Right lobe of liver (tissue), 6 donors: Measurements from ENCODE around the gene PJA2. TPM values are rescaled to one million over a fixed set of nuclear protein-coding genes. Genes with fewer than 3 reads are reported as not detected.

ENCODE experiments used
- ATAC-seq, 4 donors: fragments of 200-7000 bp; cut with Tn5 transposase; one replicate each; pipeline ENCODE4 v1.9.1; 2020; ENCODE audit warnings: mild to moderate bottlenecking in 4 of 4, moderate library complexity in 4 of 4
- DNase-seq, 3 donors: peaks; one replicate each; pipeline ENCODE4 v3.0.0-alpha.2; 2020
- H3K27ac ChIP-seq, 3 donors: fragments of 200-600 bp; one replicate each; pipeline ENCODE4 v1.8.0; 2022
- H3K27me3 ChIP-seq, 2 donors: fragments of 200-600 bp; one replicate each; pipeline ENCODE4 v1.8.0; 2022
- H3K36me3 ChIP-seq, 4 donors: fragments of 200-600 bp; sonication (generic) in 1 of 4; one replicate each; pipeline versions ENCODE4 v1.5.1 to v1.8.0; 2017 to 2022; ENCODE audit warnings: control low read depth in 1 of 4
- H3K4me1 ChIP-seq, 4 donors: fragments of 200-600 bp; sonication (generic) in 1 of 4; one replicate each; pipeline versions ENCODE4 v1.5.1 to v1.8.0; 2017 to 2022; ENCODE audit warnings: control low read depth in 1 of 4
- H3K4me3 ChIP-seq, 3 donors: fragments of 200-600 bp; one replicate each; pipeline ENCODE4 v1.8.0; 2022
- H3K9me3 ChIP-seq, 4 donors: fragments of 200-600 bp; sonication (generic) in 1 of 4; one replicate each; pipeline versions ENCODE4 v1.5.1 to v1.8.0; 2017 to 2022; ENCODE audit warnings: control low read depth in 1 of 4
- CTCF ChIP-seq, 4 donors: fragments of 200-600 bp in 3 of 4; fragments of 450-650 bp in 1 of 4; IDR thresholded peaks; one replicate each; pipeline versions ENCODE4 v1.5.1 to v1.8.0; 2016 to 2022; ENCODE audit warnings: antibody characterized with exemption in 4 of 4, mild to moderate bottlenecking in 2 of 4
- POLR2A ChIP-seq: fragments of 450-650 bp; IDR thresholded peaks from one replicate; pipeline ENCODE4 v1.6.1; 2017; ENCODE audit warnings: antibody characterized with exemption, mild to moderate bottlenecking
- WGBS: methylation state at CpG from one replicate; pipeline ENCODE4 v1.1.6; 2018; ENCODE audit warnings: low coverage, low lambda C conversion rate; ENCODE audit not compliant: insufficient coverage; ENCODE audit errors: missing lambda C conversion rate; 5-methylcytosine and 5-hydroxymethylcytosine counted together
- intact Hi-C, 2 donors: fragments of 100-400 bp; cut with DNase I; formaldehyde crosslinking; loops; one replicate each; pipeline versions ENCODE4 v1.11.2 to v1.14.1; 2022
- total RNA-seq, 6 experiments: library from RNA; depleted of rRNA in 2 of 6; stranded (reverse); fragments of >200 nt in 2 of 6; fragmentation: NEBNext Ultra II Directional in 3 of 6; extraction: Animal tissue kit (Norgen Biotek cat#: 25700) in 3 of 6; gene quantifications; one replicate each; pipeline versions ENCODE4 v1.1.0 to v1.2.4, GENCODE V29; 2016 to 2023
- donor health status: DM: no; HTN: yes; CAD: no.
- donor health status: DM: no; HTN: no; CAD: no.
- donor health status: DM: no; HTN: no; CAD: no.
- donor health status: DM: no; HTN: yes; CAD: no.
- donor health status: DM: no; HTN: yes; CAD: no.

PJA2 gene
- total RNA-seq, 6 experiments from 2014 or later = 34.2 to 47.3 (median 40.8) TPM

- Histone ChIP-seq H3K9me3 (no peaks in the 10 kb centered on the region), H3K27me3 (no peaks in the 10 kb centered on the region), H3K4me1 (peaks cover 0 to 14% (median 0%) of the 10 kb centered on the region in 4 donors), H3K27ac (no peak overlapping the region), H3K4me3 (no peak overlapping the region), H3K36me3 (no peaks in the 10 kb centered on the region)
- TF ChIP-seq POLR2A (no peak), CTCF (IDR thresholded peaks at IDR 0.05) (no peak)
- no peak for DNase-seq
- WGBS = 31% methylated on average over 4 of the region's 5 CpGs
- ATAC-seq = no peak
- intact Hi-C loops = no loop called here
Measured at GRCh38 chr5:109325456-109325855, 84.3 kb downstream of the PJA2 start.

GRCh38 chr5:109324931-109325330 lies 84.8 kb downstream of the PJA2 start:
- Histone ChIP-seq H3K36me3 (no peaks in the 10 kb centered on the region), H3K4me1 (peaks cover 0 to 12% (median 0%) of the 10 kb centered on the region in 4 donors), H3K27ac (no peak overlapping the region), H3K4me3 (no peak overlapping the region), H3K9me3 (no peaks in the 10 kb centered on the region), H3K27me3 (no peaks in the 10 kb centered on the region)
- WGBS = 51% methylated on average over 5 of the region's 5 CpGs
- intact Hi-C loops = no loop called here
- ATAC-seq (peak in 1 of 4 donors; percentile 15), DNase-seq (no peak)
- no peak for TF ChIP-seq CTCF (IDR thresholded peaks at IDR 0.05)
- TF ChIP-seq POLR2A = no peak

- no peak for ATAC-seq
- Histone ChIP-seq H3K9me3 (no peaks in the 10 kb centered on the region), H3K4me1 (peaks cover 0 to 12% (median under 1%) of the 10 kb centered on the region in 4 donors), H3K27ac (no peak overlapping the region), H3K4me3 (no peak overlapping the region), H3K27me3 (no peaks in the 10 kb centered on the region), H3K36me3 (no peaks in the 10 kb centered on the region)
- 100% methylated on average over 4 of the region's 7 CpGs for WGBS
- intact Hi-C loops = no loop called here
- DNase-seq = no peak
- TF ChIP-seq POLR2A (no peak), CTCF (IDR thresholded peaks at IDR 0.05) (no peak)
Measured at GRCh38 chr5:109324351-109324750, 85.4 kb downstream of the PJA2 start.

GRCh38 chr5:109322694-109323093 lies 87.1 kb downstream of the PJA2 start:
- no peak for DNase-seq
- intact Hi-C loops = no loop called here
- Histone ChIP-seq H3K4me1 (peaks cover 0 to 22% (median 3%) of the 10 kb centered on the region in 4 donors), H3K36me3 (no peaks in the 10 kb centered on the region), H3K9me3 (no peaks in the 10 kb centered on the region), H3K27ac (no peak overlapping the region), H3K4me3 (no peak overlapping the region), H3K27me3 (no peaks in the 10 kb centered on the region)
- ATAC-seq = no peak
- WGBS = 89% methylated on average over 3 of the region's 4 CpGs
- TF ChIP-seq CTCF (IDR thresholded peaks at IDR 0.05) = no peak
- TF ChIP-seq POLR2A = no peak

- no peaks in the 10 kb centered on the region for H3K36me3 ChIP-seq
- intact Hi-C loops = no loop called here
- ATAC-seq (peak; percentile 28 to 60 (median 52)), DNase-seq (peak in 1 of 3 donors; percentile 47)
- H3K9me3 ChIP-seq = no peaks in the 10 kb centered on the region
- H3K27me3 ChIP-seq = no peaks in the 10 kb centered on the region
- H3K4me3 ChIP-seq = no peak overlapping the region
- WGBS = 32% methylated on average over 3 of the region's 7 CpGs
- H3K4me1 ChIP-seq = peaks cover 0 to 19% (median 3%) of the 10 kb centered on the region in 4 donors
- TF ChIP-seq POLR2A (no peak), CTCF (IDR thresholded peaks at IDR 0.05) (no peak)
- peak overlapping the region in 2 of 3 donors; percentile 63 to 80 for H3K27ac ChIP-seq
Measured at GRCh38 chr5:109319351-109319750, 90.4 kb downstream of the PJA2 start.
